ENCODE results near the gene CADM1.

Gene CADM1

DNA sequence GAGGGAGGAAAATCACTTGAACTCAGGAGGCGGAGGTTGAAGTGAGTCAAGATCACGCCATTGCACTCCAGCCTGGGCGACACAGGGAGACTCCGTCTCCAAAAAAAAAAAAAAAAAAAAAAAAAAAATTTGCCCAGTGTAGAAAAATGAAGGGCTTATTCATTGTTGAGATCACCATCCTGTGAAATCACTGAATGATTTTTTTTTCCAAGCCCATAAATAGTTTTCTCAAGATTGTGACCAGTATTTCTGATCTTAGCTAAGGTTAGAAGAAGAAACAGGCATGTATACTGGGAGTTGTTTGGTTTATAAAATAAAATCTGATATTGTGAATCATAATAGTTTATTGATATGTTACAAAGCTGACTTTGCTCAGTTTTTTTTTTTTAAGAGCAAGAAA lies 269.4 kb downstream of the CADM1 start:
- no peak for FAIRE-seq

DNA sequence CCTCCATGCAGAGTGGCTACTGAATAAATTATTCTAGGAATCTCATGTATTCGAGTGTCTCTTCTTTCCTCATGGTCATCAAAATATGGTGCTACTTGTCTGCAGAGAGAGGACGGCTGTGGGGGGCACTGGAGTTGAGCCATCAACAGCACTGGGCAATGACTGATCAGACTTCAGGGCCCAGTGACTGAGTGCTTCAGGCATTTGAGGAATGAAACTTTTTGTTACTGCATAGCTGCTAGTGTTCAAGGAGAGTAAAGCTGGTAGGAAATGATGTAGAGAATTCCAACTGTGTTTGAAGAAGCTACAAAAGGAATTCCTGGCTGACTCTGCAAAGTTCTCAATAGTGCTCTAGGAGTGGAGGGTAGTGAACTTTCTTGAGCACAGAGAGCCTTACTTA lies 277.7 kb downstream of the CADM1 start:
- FAIRE-seq: no peak

DNA sequence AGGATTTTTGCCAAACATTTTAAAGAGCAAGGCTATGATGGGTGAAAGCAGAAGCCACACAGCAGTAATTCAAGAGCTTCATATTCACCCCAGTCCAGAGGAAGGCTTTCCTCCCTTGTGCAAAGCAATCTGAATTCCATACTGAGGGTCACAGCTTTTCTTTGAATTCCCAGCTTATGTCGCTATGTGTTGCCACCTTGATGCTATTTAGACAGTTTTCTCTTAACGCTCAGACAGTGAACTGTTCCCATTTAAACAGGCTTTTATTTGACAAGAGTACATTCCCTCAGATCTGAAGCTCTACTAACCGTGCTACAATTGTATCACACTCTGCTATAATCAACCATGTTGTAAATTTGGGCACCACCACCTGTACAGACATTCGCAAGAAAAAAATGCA lies 279.7 kb downstream of the CADM1 start:
- no peak for FAIRE-seq

DNA sequence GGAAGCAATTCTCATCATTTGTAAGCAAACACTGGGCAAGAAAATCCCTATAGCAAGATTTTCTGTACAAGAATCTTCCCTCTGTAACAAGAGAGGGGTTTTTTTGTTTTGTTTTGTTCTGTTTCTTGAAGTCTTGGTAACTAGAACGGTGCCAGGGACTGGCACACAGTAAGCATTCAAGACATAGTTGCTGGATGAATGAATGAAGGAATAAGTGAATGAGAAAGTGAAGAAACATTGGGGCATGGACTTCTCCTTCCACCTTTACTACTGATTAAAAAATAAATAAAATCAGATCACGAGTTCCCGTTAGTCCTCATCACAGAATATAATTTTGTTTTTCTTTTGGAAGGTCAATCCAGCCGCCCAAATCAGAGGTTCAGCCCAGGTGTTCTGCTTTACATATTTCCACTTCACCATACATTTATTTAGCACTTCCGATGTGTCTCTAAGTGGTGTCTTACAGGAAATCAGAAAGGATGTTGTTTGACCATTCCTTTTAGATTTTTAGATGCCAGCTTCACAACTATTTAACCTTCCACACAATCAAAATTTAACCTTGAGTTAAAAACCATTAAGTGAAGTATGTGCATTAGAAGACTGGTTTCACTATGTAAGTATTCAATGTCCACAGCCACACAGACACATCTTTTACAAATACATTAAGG lies 281.2 kb downstream of the CADM1 start:
- no peak for FAIRE-seq

DNA sequence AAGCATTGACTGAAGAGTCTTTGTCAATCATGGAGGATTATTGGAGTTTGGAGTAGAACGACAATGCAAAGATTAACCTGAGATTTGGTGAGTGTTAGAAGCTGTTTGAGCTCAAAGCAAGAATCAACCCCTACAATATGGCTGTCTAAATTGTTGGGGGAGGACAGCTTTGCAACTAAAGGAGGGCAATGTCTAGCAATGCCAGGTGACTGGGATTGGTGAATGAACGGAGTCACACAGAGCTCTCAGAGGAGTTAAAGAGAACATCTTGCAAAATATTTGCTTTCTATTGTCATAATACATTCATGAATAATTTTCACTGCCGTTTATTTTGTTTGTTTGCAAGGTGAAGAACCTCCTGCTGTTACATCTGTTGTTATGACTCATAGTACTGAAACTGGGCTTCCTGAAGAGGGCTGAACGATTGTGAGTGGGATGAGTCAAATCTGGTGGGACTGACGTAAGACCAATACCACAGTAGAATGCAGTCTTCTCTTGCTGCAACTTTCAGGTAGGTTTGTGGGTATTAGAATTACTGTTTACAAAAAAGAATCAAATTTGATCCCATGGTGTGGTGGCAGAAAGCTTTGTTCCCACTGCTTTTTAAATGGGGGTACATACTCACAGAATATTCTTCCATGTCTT lies 281.9 kb downstream of the CADM1 start:
- FAIRE-seq: no peak

DNA sequence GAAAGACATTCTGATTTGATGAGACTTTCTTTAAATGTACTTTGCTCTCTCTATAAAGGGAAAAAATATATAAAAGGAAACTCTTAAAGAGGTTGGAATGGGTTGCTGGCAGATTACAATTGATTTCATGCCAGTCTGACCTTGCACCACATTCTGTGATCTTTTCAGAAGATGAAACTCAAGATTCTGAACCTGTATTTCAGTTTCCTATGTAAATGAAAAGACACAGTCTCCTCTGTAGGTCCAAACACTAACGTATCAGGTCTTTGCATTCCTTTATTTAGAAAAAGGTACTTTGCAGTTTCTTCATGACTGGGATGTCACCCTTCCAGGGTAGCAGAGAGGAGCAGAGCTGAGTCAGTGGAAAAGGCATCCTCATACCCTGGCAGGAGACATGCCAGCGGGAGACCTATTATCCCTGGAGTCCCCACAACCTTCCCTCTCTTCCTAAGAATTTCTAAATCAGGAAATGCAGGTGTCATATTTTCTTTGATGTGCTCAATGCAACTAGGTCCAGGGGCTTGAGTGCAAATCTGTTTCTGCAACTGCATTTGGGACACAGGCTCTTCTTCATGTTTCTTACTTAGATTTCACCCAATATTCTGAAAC lies 282.6 kb downstream of the CADM1 start:
- no peak for FAIRE-seq

DNA sequence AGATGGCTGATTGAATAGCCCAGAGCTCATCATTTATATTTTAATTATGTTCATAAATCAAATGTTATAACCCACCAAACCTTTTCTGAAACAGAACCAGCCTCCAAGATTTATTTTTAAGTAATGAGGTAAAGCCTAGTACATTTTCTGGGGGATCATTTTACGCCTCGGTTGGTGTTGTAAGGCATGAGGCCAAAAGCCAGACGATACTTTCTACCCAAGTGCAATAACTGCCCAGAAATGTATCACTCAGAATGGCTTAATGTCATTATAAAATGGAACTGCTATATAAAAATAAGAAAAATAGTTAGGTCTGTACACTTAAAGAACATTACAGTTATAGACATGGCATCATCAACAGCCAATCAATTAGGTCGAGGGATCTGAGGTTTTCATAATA lies 283.3 kb downstream of the CADM1 start:
- FAIRE-seq: no peak

DNA sequence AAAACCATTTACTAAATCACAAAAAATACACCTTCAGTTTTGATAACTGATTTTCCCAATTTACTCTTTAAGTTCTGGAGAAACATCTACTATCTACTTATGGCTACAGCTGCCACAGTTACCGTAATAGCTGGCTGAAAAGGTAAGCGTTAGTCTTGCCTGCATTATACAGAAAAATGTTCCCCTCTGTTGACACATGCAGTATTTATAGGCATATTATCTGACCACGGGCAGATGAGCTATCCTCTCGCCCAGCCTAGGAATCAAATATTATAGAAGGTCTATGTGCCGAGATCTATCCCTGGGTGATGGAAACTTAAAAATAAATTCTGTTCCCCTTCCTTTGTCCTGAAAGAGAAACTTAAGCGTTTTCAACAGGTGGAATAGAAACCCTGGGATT lies 283.8 kb downstream of the CADM1 start:
- FAIRE-seq: no peak

DNA sequence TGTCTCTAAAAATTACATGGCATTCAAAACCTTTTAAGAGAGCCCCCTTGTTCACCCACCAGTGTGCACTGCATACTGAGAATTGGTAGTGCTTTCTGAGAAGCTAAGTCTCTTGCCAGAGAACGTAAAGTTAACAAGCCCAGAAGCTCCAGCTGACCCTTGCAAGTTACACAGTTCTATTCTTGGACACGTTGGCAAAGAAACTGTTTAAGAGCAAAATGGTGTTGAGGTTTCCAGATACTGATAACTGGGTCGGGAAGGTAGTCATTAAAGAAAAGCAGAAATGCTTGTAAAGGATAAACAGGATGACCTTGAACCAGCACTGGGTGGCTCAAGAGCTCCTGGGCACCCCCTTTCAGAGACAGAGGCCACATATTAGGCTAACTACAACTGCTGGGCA lies 284.8 kb downstream of the CADM1 start:
- FAIRE-seq: no peak

DNA sequence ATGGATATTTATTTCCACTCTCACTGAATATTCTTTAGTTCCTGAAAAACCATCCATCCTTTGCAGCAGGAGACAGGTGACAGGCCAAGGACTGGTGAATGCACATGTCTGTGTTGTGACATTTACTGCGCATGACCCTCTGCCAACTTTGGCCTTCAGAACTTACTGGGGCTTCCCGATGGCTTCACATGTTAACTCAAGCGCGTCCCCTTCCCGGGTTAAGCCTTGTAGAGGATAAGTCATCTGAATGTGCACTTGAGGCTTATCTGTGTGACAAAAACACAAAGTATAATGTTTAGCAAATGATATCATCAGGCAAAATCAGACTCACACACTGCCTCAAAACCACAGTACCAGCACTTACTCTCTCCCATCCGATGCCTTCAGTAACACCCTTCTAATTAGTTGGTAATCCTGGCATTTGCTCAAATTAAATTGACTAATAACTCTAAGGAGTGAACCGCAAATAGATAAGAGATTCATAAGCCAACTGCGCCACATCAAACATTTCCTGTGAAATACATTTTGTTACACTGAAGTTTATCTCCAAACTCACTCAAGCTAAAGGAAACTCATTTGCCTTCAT lies 286.4 kb downstream of the CADM1 start:
- FAIRE-seq: no peak

DNA sequence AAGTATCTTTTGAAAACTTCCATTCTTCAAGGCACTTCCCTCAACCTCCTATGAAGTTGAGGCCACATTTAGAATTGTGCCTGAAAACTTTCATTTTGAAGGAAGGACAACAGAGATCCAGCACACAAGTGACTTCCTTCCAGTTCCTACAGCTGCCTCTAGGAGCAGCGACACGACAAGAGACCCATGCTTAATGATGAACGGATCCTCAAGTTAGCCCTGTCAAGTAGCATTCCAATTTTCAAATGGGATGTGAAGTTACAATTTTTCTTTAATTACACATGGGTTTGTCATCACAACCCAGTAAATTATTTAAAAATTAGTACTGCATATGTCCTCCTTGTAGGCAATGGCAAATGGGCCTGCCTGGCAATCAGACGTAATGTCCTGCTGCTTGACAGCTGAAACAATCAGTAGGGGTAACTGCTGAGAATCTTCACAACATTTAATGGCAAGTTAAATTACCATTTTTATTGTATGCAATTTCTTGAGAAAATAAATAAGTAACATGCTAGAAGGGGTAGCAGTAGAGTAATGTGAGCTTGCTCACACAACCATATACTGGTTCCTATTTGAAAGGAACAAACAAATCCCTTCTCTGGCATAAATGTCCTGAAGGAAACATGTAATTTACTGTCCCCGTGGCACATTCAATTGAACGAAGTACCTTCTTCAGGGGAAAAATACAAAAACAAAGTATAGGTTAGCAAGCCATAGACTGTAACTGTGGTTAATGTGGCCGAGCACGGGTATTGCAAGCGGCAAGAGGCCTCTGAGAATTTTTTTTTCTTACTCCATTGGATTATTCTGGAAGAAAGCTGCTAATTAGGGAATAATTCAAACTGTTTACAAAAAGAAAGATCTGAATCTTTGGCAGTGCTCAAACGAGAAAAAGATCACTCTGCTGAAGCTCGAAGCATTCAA lies 288.3 kb downstream of the CADM1 start:
- FAIRE-seq: no peak

DNA sequence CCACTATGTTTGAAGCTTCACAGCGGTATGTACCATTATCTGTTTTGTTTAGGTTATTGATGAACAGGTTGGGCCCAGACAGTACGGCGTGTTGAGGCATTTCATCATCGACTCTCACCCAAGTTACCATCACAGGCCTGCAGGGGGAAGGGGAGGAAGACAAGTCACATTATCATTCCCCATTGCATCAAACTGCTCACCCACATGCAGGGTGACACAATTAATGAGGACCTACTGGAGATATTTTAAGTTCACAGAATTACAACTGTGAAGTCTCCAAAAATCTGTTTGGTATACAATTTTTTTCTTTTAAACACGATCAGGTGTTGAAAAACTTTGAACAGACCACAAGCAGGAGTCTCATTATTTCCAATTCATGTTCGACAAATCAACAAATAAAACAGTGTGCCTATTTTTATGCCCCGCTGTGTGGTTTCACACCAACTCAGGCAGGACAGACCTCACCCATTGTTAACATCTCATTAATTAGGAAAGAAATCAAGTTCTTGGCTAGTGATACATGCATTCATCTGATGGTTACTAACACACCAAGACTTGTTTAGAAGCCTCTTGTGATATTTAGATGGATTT lies 289.5 kb downstream of the CADM1 start:
- no peak for FAIRE-seq

DNA sequence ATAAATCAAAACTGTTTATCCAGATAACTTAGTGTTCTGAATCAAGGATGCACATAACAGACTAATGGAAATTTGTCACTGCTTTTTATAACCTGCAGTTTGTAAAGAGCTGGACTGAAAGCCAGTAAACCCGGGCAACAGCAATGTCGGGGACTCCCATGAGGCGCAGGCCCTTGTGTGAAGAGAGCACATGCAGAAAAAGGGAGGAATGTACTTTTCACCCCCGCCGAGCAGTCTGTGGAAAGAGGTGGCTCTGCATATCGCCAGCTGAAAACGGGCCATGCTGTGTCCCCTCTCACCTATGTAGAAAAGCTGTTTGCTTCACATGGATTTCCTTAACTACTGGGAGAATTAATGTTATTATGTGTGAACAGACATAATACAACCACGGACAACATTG lies 291.2 kb downstream of the CADM1 start:
- no peak for FAIRE-seq

DNA sequence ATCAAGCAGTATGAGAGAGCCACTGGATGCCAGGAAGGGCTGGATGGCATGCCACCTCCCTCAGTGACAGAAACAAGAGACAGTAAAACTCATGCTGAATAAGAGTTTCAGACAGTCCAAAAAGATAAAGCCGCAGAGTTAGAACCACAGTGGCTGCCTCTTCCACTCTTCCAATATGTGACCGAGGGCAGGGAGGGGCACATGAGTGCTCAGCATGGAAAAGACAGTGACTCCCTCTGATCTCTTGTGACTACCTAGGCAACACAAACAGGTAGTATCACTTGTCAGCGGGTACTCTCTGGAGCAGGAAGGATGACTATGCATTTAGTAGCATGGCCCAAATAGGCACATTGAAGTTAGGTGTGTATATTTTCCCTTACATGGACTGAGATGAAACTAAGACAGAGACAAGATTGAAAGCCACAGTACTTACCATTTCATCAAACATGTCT lies 295.4 kb downstream of the CADM1 start:
- no peak for FAIRE-seq

DNA sequence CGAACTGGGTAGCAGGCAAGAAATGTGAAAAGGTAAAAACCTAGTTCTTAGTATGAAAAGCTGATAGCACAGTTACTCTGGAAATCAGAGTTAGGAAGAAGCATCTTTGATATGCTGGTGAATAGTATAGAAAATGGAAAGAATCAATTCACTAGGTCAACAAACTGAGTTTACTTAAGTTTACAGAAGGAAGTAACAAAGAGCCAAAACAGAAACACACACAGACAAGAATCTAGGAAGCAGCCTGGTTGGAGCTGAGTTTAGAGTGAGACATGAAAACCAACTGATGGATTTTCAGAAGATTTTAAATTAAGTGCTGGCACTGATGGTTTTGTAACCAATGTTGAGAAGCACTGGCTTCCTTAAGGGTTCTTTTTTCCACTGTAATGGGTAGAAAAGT lies 296.3 kb downstream of the CADM1 start:
- FAIRE-seq: no peak

DNA sequence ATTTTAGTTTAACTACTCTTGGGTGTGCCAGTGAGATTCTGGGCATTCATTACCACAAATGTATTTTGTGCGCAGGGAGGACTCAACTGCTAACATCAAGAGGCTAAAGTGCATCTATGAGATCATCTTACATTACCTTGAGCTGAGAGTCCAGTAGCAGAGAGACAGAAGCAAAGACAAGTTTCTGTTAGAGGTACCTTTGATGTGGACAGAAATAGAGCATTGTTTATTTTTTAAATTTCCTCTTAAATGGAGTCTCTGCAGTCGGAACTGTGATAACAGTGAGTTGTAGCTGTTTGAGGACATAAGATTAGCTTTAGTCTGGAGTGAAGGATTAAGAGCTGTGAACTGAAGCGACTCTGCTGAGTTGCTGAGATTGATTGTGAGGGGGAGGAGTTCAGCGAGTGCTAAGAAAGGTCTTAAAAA lies 297.0 kb downstream of the CADM1 start:
- FAIRE-seq: no peak

DNA sequence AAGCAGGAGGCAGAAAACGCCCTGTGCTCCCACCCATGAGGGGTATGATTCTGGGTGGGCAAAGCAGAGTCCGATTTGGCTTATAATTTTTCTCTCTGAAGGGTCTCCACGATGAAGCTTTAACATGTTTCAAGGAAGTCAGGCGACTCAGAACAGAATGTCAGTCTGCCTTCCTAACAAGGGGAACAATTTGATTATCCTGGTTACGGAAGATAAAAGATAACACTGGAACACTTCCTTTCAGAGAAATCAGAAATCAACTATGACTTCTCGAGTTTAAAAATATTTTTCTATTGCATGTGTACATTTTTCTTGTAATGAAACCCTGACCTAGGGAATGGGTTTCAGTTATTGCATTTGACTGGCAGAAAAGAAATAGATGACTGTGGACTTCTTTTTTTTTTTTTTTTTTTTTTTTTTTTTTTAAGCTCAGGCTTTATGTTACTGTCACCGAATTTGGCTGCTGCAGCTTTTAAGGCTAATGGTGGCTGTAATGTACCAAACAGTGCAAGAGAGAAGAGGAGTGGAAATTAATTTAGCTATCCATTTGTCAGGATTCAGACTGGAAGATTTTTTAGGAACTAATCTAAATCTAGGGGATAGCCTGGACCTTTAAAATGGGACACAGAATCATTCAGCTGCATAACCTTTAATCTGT lies 297.7 kb downstream of the CADM1 start:
- no peak for FAIRE-seq

DNA sequence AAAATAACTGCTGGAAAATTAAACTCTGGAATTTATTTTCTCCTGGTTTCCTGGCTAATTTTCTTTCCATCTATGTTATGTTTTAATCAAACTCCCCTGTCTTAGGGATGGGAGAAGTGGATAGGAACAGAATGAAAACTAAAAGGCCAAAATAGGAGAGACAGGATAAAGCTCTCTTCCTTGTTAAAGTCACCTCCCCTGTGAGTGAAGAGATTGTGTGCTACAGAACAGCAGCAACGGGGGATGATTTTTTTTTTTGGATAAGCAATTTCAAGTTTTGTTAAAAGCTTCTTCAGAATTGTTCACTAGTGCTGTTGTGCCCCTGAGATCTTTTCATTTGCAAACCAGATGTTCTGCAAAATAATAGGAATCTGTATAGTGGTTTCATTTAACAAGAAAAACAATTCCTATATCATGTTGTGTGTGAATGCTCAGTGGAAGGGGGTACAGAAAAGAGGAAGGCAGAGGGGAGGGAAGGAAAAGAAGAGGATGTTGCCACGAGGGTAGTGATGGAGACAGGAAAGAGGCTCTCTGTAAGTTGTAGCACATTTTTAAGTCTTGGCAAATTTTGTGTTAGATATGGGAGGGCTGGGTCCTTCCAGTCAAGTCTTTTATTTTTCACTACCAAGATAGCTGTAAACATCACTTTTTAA lies 301.2 kb downstream of the CADM1 start:
- FAIRE-seq: no peak

DNA sequence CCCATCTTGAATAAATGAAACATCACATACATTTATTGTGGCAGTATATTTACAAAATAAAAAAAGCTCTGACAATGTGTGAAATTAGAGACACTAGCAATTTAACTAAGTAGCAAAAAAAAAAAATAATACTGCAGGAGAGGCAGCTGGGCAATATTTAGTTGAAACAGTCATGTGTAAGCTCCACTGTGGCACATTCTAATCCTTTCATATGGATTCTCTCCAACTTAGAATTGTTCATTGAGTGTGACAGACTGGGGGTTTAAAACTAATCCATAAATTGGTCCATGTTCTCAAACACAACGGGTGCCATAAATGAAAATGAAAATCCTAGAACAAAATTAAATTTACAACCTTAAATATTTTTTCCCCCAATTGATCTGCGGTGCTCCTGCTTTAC lies 302.1 kb downstream of the CADM1 start:
- FAIRE-seq: no peak

DNA sequence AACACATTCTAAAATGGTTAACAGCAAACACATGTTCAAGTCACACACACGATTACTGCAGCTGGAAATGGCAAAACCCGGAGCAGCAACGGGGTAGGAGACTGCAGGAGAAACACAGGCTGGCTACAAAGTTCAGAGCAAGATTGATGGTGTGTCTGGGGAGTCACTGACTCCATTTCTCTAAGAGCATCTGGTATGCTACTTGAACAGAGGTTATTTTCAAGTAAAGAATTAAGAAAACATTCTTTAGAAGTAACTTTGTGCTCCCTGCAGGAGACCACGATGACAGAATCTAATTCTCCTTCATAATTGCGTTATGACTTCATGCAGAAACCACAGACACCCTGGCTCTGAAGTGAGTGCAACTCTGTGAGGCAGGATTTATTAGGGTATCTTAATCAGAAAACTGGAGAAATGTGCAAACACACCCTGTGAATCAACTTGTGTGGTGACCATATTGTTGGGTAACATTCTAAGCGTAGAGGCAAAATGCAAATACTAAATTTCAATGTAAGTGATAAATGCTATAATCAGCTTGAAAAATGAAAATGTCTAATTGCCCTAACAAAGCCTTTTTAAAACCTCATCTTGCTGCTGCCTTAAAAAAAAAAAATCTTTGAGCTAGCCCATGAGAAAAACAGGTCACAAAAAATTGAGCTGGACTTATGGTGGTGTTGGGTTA lies 303.0 kb downstream of the CADM1 start:
- no peak for FAIRE-seq

Data from A204.1 (cell line).